Measurements from ENCODE around the gene LINC01488. TPM values are rescaled to one million over a fixed set of nuclear protein-coding genes. Genes with fewer than 3 reads are reported as not detected.

LINC01488 gene
- polyA plus RNA-seq, 1 of the 3 experiments (the other 2 are of a cell fraction): not detected

DNA sequence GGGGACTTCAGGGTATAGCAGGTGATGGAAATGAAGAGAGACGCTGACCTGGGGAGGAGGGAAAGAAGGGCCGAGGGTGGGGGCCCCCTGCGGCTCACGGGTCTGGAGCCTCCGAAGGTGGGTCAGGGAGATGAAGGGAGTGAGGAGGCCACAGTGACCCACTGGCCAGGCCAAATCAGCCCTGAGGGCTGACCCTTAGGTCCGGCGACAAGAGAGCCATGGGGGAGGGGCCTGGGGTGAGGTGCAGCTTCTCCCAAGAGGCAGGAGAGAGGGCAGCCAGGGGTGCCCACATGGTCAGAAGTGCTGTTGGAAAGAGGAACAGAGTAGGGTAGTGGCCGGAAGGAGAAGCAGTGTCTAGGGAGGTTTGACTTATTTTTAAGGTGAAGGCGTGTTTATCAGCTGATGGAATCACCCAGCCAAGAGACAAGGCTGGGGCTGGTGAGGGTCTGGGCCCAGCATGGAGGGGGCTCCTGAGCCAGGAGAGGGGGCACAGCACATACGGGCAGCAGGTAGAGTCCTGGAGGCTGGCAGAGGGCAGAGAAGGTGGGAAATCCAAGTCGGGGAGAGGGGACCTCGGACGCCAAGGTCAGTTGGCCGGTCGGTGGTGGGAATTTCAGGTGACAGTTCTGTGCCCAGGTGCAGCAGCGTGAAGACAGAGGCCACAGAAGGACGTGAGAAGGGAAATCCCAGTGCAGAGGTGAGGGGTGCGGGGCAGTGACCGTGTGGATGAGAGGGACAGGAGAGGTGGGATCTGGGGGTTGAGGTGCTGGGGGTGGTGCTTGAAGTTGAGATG, 49.0 kb downstream of the LINC01488 start (continued):
- TF ChIP-seq, protein P1, sequence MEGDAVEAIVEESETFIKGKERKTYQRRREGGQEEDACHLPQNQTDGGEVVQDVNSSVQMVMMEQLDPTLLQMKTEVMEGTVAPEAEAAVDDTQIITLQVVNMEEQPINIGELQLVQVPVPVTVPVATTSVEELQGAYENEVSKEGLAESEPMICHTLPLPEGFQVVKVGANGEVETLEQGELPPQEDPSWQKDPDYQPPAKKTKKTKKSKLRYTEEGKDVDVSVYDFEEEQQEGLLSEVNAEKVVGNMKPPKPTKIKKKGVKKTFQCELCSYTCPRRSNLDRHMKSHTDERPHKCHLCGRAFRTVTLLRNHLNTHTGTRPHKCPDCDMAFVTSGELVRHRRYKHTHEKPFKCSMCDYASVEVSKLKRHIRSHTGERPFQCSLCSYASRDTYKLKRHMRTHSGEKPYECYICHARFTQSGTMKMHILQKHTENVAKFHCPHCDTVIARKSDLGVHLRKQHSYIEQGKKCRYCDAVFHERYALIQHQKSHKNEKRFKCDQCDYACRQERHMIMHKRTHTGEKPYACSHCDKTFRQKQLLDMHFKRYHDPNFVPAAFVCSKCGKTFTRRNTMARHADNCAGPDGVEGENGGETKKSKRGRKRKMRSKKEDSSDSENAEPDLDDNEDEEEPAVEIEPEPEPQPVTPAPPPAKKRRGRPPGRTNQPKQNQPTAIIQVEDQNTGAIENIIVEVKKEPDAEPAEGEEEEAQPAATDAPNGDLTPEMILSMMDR (IDR thresholded peaks at IDR 0.05): no peak
- TF ChIP-seq TEAD4 (IDR thresholded peaks at IDR 0.05; ENCODE audit: borderline replicate concordance, insufficient read depth) (no peak), TAF1 (IDR thresholded peaks at IDR 0.05; ENCODE audit: borderline replicate concordance, low read depth, low read length) (no peak)

DNA sequence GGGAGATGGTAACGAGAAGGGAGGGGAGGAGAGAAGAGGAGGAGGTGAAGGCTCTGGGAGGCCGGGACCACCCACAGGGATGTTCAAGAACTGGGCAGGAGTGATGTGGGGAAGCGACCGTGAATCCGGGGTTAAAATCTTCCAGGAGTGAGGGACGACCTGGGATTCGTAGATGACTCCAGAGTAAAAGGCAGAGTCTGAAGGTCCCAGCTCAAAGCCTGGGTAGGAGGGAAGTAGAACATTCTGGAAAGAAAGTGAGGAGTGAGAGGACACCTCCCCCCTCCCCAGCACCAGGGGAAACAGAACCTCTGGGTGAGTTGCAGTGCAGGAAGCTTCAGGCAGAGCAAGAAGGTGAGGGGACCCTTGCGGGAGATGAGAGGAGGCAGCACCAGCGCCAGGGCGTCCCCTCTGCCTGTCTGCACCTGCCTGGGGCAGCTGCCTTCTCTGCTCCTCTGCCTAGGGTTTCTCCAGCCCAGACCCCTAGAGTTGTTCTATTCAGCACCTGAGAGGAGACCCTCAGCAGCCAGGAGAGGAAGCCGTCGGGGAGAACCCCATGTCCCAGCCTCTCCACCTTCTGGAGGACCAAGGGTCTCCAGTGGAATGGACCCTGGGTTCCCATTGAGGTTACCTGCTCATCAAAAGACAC, 49.7 kb downstream of the LINC01488 start:
- H3K27ac ChIP-seq (ENCODE audit: low read depth in 2 of 2, low read length in 1 of 2): no peak overlapping the region
- H3F3A ChIP-seq (replicated peaks; ENCODE audit: insufficient read depth): no peaks in the 10 kb centered on the region
- no peaks in the 10 kb centered on the region for H4K20me1 ChIP-seq (ENCODE audit: insufficient read depth)
- H3K36me3 ChIP-seq (replicated peaks in 1 of 2; ENCODE audit: control insufficient read depth in 1 of 2, insufficient read depth in 2 of 2, low read length in 1 of 2): no peaks in the 10 kb centered on the region
- WGBS (ENCODE audit: low lambda C conversion rate): 86% methylated on average over 10 of the region's 12 CpGs
- CTCF ChIA-PET: interaction anchor here (1.5 kb wide), 1 partner anchor 9 kb away, joined by 3 read pairs; no protein-coding TSS in a partner anchor
- no peaks in the 10 kb centered on the region for H3K9me2 ChIP-seq
- H3K9me3 ChIP-seq: no peaks in the 10 kb centered on the region
- TF ChIP-seq IRF3 (IDR thresholded peaks at IDR 0.05; ENCODE audit: low read depth, low read length) (no peak), RCOR1 (IDR thresholded peaks at IDR 0.05; ENCODE audit: low read length) (no peak), FOXM1 (IDR thresholded peaks at IDR 0.05; ENCODE audit: low read depth) (no peak), PBX3 (IDR thresholded peaks at IDR 0.05) (no peak), ZBTB33 (IDR thresholded peaks at IDR 0.05; ENCODE audit: borderline replicate concordance, low read depth) (no peak), RXRA (IDR thresholded peaks at IDR 0.05; ENCODE audit: borderline replicate concordance, low read depth) (no peak), FOSL2 (IDR thresholded peaks at IDR 0.05; ENCODE audit: borderline replicate concordance, low read depth) (no peak), NFIC (IDR thresholded peaks at IDR 0.05; ENCODE audit: borderline replicate concordance) (no peak), NRF1 (IDR thresholded peaks at IDR 0.05; ENCODE audit: low read depth, low read length) (no peak), MEF2A (IDR thresholded peaks at IDR 0.05; ENCODE audit: borderline replicate concordance, low read depth) (no peak), SIN3A (IDR thresholded peaks at IDR 0.05; ENCODE audit: borderline replicate concordance, low read depth, low read length) (no peak)
- TF ChIP-seq, protein P1 (IDR thresholded peaks at IDR 0.05): no peak
- no peaks in the 10 kb centered on the region for H3K27me3 ChIP-seq (ENCODE audit: insufficient read depth)
- H3K4me3 ChIP-seq (ENCODE audit: low read depth in 2 of 2, low read length in 1 of 2): no peak overlapping the region
- no peak overlapping the region for H3K4me2 ChIP-seq
- no peaks in the 10 kb centered on the region for H3K79me2 ChIP-seq (ENCODE audit: insufficient read depth)
- POLR2A ChIA-PET: no interaction called here
- H3K4me1 ChIP-seq (ENCODE audit: control insufficient read depth in 1 of 2, insufficient read depth in 2 of 2, low read depth in 1 of 2, low read length in 1 of 2): no peaks in the 10 kb centered on the region
- no peak for DNase-seq
- no peak overlapping the region for H2AFZ ChIP-seq (ENCODE audit: low read depth)
- no peak overlapping the region for H3K9ac ChIP-seq
